Upper lobe of left lung (tissue), 6 donors: ENCODE data around the gene CFAP92. TPM values are rescaled to one million over a fixed set of nuclear protein-coding genes. Genes with fewer than 3 reads are reported as not detected.

Source experiments
- ATAC-seq, 2 donors: fragments of 200-7000 bp; cut with Tn5 transposase; one replicate each; pipeline ENCODE4 v1.9.1; 2022; ENCODE audit warnings: mild to moderate bottlenecking in 2 of 2, moderate library complexity in 2 of 2; ENCODE audit not compliant: low FRiP score in 2 of 2
- DNase-seq, 2 donors: peaks; one replicate each; pipeline ENCODE4 v3.0.0-alpha.2; 2019 to 2020
- H3K27ac ChIP-seq, 4 donors: fragments of 200-600 bp; sonication (generic); one replicate each; pipeline ENCODE4 v1.5.1; 2016 to 2019
- H3K27me3 ChIP-seq, 4 donors: fragments of 200-600 bp; sonication (generic); one replicate each; pipeline ENCODE4 v1.5.1; 2017 to 2019
- H3K36me3 ChIP-seq, 4 donors: fragments of 200-600 bp; sonication (generic); one replicate each; pipeline ENCODE4 v1.5.1; 2016 to 2019
- H3K4me1 ChIP-seq, 4 donors: fragments of 200-600 bp; sonication (generic); one replicate each; pipeline ENCODE4 v1.5.1; 2018 to 2019
- H3K4me3 ChIP-seq, 4 donors: fragments of 200-600 bp; sonication (generic); one replicate each; pipeline ENCODE4 v1.5.1; 2017 to 2019; ENCODE audit warnings: mild to moderate bottlenecking in 2 of 4, moderate library complexity in 1 of 4
- H3K9me3 ChIP-seq, 4 donors: fragments of 200-600 bp; sonication (generic); one replicate each; pipeline ENCODE4 v1.5.1; 2018 to 2019
- CTCF ChIP-seq, 6 experiments: fragments of 450-650 bp in 4 of 6; fragments of 200-600 bp in 2 of 6; sonication (generic) in 2 of 6; IDR thresholded peaks; one replicate each; pipeline ENCODE4 v1.5.1; 2016 to 2019; ENCODE audit warnings: antibody characterized with exemption in 6 of 6
- EP300 ChIP-seq, 4 donors: sonication (generic); formaldehyde crosslinking; IDR thresholded peaks; one replicate each; pipeline ENCODE4 v1.5.1; 2017; ENCODE audit warnings: antibody characterized with exemption in 4 of 4, control low read depth in 2 of 4
- POLR2A ChIP-seq, 4 donors: fragments of 450-650 bp; IDR thresholded peaks; one replicate each; pipeline ENCODE4 v1.5.1; 2016 to 2017; ENCODE audit warnings: antibody characterized with exemption in 4 of 4, mild to moderate bottlenecking in 2 of 4
- POLR2AphosphoS5 ChIP-seq, 2 donors: sonication (generic); formaldehyde crosslinking; IDR thresholded peaks; one replicate each; pipeline ENCODE4 v1.5.1; 2017; ENCODE audit warnings: antibody characterized with exemption in 2 of 2
- WGBS, 2 donors: methylation state at CpG; one replicate each; pipeline ENCODE4 v1.1.5; 2017 to 2018; 5-methylcytosine and 5-hydroxymethylcytosine counted together
- total RNA-seq, 6 donors: library from RNA; depleted of rRNA in 4 of 6; stranded (reverse); fragments of >200 nt in 4 of 6; gene quantifications; one replicate each; pipeline versions ENCODE4 v1.1.0 to v1.2.1, GENCODE V29; 2016 to 2021
- donor health status: DM: no; HTN: no; CAD: no; lungs with moderate emphysema.
- donor health status: DM: no; HTN: yes; CAD: no; lungs with severe emphysema.

Gene CFAP92
- total RNA-seq, 6 donors from 2014 or later: 0.66 to 21.3 (median 5.0) TPM

- no peak for ATAC-seq
- Histone ChIP-seq H3K27me3 (no peaks in the 10 kb centered on the region), H3K4me1 (peaks cover 11 to 16% (median 13%) of the 10 kb centered on the region in 4 donors), H3K36me3 (no peaks in the 10 kb centered on the region), H3K9me3 (no peaks in the 10 kb centered on the region), H3K27ac (no peak overlapping the region), H3K4me3 (no peak overlapping the region)
- 64 to 70% methylated on average over 6 of the region's 6 CpGs for WGBS, 2 donors
- DNase-seq: no peak
- no peak for TF ChIP-seq CTCF (IDR thresholded peaks at IDR 0.05)
These were observed 26.0 kb downstream of the CFAP92 start for GRCh38 chr3:128967748-128968355.

- no peaks in the 10 kb centered on the region for H3K9me3 ChIP-seq
- WGBS, 2 donors: 72 to 77% methylated on average over 3 of the region's 3 CpGs
- no peak overlapping the region for H3K4me3 ChIP-seq
- peaks cover 7 to 8% (median 8%) of the 10 kb centered on the region in 4 donors for H3K4me1 ChIP-seq
- no peak for ATAC-seq
- no peaks in the 10 kb centered on the region for H3K27me3 ChIP-seq
- no peaks in the 10 kb centered on the region for H3K36me3 ChIP-seq
- H3K27ac ChIP-seq: no peak overlapping the region
- no peak for TF ChIP-seq POLR2AphosphoS5 (IDR thresholded peaks at IDR 0.05)
- TF ChIP-seq EP300 (IDR thresholded peaks at IDR 0.05): no peak
- DNase-seq: no peak
These were observed 28.1 kb downstream of the CFAP92 start for GRCh38 chr3:128965818-128966217.

- H3K27me3 ChIP-seq: no peaks in the 10 kb centered on the region
- no peaks in the 10 kb centered on the region for H3K36me3 ChIP-seq
- no peak overlapping the region for H3K4me3 ChIP-seq
- H3K4me1 ChIP-seq: peaks cover 2 to 3% (median 3%) of the 10 kb centered on the region in 4 donors
- ATAC-seq (no peak), DNase-seq (no peak)
- 84 to 87% methylated on average over 9 of the region's 9 CpGs for WGBS, 2 donors
- no peaks in the 10 kb centered on the region for H3K9me3 ChIP-seq
- H3K27ac ChIP-seq: no peak overlapping the region
- no peak for TF ChIP-seq POLR2AphosphoS5 (IDR thresholded peaks at IDR 0.05)
These were observed 28.6 kb downstream of the CFAP92 start for GRCh38 chr3:128965280-128965679.

GRCh38 chr3:128956440-128956839 is 37.4 kb downstream of the CFAP92 start:
- Histone ChIP-seq H3K4me1 (no peaks in the 10 kb centered on the region), H3K4me3 (no peak overlapping the region), H3K9me3 (no peaks in the 10 kb centered on the region), H3K27ac (no peak overlapping the region), H3K36me3 (no peaks in the 10 kb centered on the region), H3K27me3 (no peaks in the 10 kb centered on the region)
- no peak for ATAC-seq
- WGBS, 2 donors: 94 to 100% methylated on average over 2 of the region's 2 CpGs
- no peak for TF ChIP-seq EP300 (IDR thresholded peaks at IDR 0.05)
- no peak for TF ChIP-seq CTCF (IDR thresholded peaks at IDR 0.05)
- no peak for TF ChIP-seq POLR2A (IDR thresholded peaks at IDR 0.05)
- TF ChIP-seq POLR2AphosphoS5 (IDR thresholded peaks at IDR 0.05): no peak
- no peak for DNase-seq

GRCh38 chr3:128950223-128950938 is 43.5 kb downstream of the CFAP92 start:
- H3K4me1 ChIP-seq: no peaks in the 10 kb centered on the region
- TF ChIP-seq POLR2A (IDR thresholded peaks at IDR 0.05) (no peak), CTCF (IDR thresholded peaks at IDR 0.05) (no peak), EP300 (IDR thresholded peaks at IDR 0.05) (no peak), POLR2AphosphoS5 (IDR thresholded peaks at IDR 0.05) (no peak)
- H3K27ac ChIP-seq: no peak overlapping the region
- H3K4me3 ChIP-seq: no peak overlapping the region
- 57 to 73% methylated on average over 14 to 15 of the region's 15 CpGs for WGBS, 2 donors
- no peaks in the 10 kb centered on the region for H3K27me3 ChIP-seq
- H3K36me3 ChIP-seq: no peaks in the 10 kb centered on the region
- H3K9me3 ChIP-seq: no peaks in the 10 kb centered on the region
- no peak for DNase-seq
- ATAC-seq: no peak

- Histone ChIP-seq H3K27me3 (no peaks in the 10 kb centered on the region), H3K9me3 (no peaks in the 10 kb centered on the region), H3K36me3 (no peaks in the 10 kb centered on the region), H3K4me3 (no peak overlapping the region), H3K27ac (no peak overlapping the region), H3K4me1 (no peaks in the 10 kb centered on the region)
- DNase-seq (no peak), ATAC-seq (no peak)
- 94 to 96% methylated on average over 3 of the region's 3 CpGs for WGBS, 2 donors
- TF ChIP-seq POLR2A (IDR thresholded peaks at IDR 0.05) (no peak), EP300 (IDR thresholded peaks at IDR 0.05) (no peak), POLR2AphosphoS5 (IDR thresholded peaks at IDR 0.05) (no peak), CTCF (IDR thresholded peaks at IDR 0.05) (no peak)
These were observed 44.7 kb downstream of the CFAP92 start for GRCh38 chr3:128949158-128949557.
